GM23338 (cell line): ENCODE data around the gene SLAMF6. TPM values are rescaled to one million over a fixed set of nuclear protein-coding genes. Genes with fewer than 3 reads are reported as not detected.

Experiments
- ATAC-seq: fragments of 200-7000 bp; cut with Tn5 transposase; 3 replicates; pipeline ENCODE4 v1.9.1; 2020
- DNase-seq: peaks from one replicate; pipeline ENCODE4 v3.0.0-alpha.2; 2015; ENCODE audit warnings: low spot score
- H2AFZ ChIP-seq: fragments of 200-600 bp; sonication (generic); 2 replicates; pipeline ENCODE4 v1.8.0; 2016; ENCODE audit warnings: antibody characterized with exemption, mild to moderate bottlenecking, moderate library complexity
- H3F3A ChIP-seq: fragments of 200-600 bp; sonication (generic); replicated peaks from 2 replicates; pipeline ENCODE4 v1.8.0; 2017; ENCODE audit warnings: antibody characterized with exemption, mixed run types, low read depth
- H3K27ac ChIP-seq: fragments of 200-600 bp; sonication (generic); 2 replicates; pipeline ENCODE4 v1.6.1; 2016; ENCODE audit warnings: low read depth
- H3K27me3 ChIP-seq: fragments of 200-600 bp; sonication (generic); 2 replicates; pipeline ENCODE4 v1.8.0; 2016; ENCODE audit warnings: mild to moderate bottlenecking, mixed run types, moderate library complexity; ENCODE audit not compliant: insufficient read depth
- H3K36me3 ChIP-seq: fragments of 200-600 bp; sonication (generic); 2 replicates; pipeline ENCODE4 v1.8.0; 2016; ENCODE audit warnings: mild to moderate bottlenecking; ENCODE audit not compliant: insufficient read depth
- H3K4me1 ChIP-seq: fragments of 200-600 bp; sonication (generic); 2 replicates; pipeline ENCODE4 v1.8.0; 2016; ENCODE audit warnings: mild to moderate bottlenecking, moderate library complexity; ENCODE audit not compliant: insufficient read depth
- H3K4me2 ChIP-seq: fragments of 200-600 bp; sonication (generic); 2 replicates; pipeline ENCODE4 v1.7.1; 2017; ENCODE audit warnings: mixed run types
- H3K4me3 ChIP-seq: fragments of 200-600 bp; sonication (generic); 2 replicates; pipeline ENCODE4 v1.6.1; 2016; ENCODE audit warnings: mixed run types
- H3K79me2 ChIP-seq: fragments of 200-600 bp; sonication (generic); replicated peaks from 2 replicates; pipeline ENCODE4 v1.8.0; 2017; ENCODE audit warnings: mild to moderate bottlenecking; ENCODE audit not compliant: insufficient read depth
- H3K9me2 ChIP-seq: fragments of 200-600 bp; sonication (generic); 2 replicates; pipeline ENCODE4 v1.8.0; 2017; ENCODE audit not compliant: insufficient read depth
- H4K20me1 ChIP-seq: fragments of 200-600 bp; sonication (generic); replicated peaks from 2 replicates; pipeline ENCODE4 v1.8.0; 2017; ENCODE audit warnings: mild to moderate bottlenecking; ENCODE audit not compliant: insufficient read depth
- H3K27ac Mint-ChIP-seq: 2 replicates; pipeline ENCODE4 v1.8.0; 2020; ENCODE audit warnings: inconsistent platforms, mild to moderate bottlenecking, moderate library complexity, mixed read lengths
- H3K27me3 Mint-ChIP-seq: 3 replicates; pipeline ENCODE4 v1.8.0; 2022; ENCODE audit warnings: low read depth, mild to moderate bottlenecking, moderate library complexity, mixed read lengths, inconsistent platforms; ENCODE audit not compliant: insufficient read depth, poor library complexity
- H3K36me3 Mint-ChIP-seq: 3 replicates; pipeline ENCODE4 v1.8.0; 2021; ENCODE audit warnings: low read depth, mild to moderate bottlenecking, inconsistent platforms, moderate library complexity, mixed read lengths
- H3K4me1 Mint-ChIP-seq: 3 replicates; pipeline ENCODE4 v1.8.0; 2020; ENCODE audit warnings: mild to moderate bottlenecking, inconsistent platforms, mixed read lengths
- H3K4me3 Mint-ChIP-seq: 3 replicates; pipeline ENCODE4 v1.8.0; 2021; ENCODE audit warnings: moderate library complexity, mild to moderate bottlenecking, inconsistent platforms, mixed read lengths
- H3K9me3 Mint-ChIP-seq: 3 replicates; pipeline ENCODE4 v1.8.0; 2020; ENCODE audit warnings: moderate library complexity, mild to moderate bottlenecking, inconsistent platforms, mixed read lengths
- EZH2 ChIP-seq: fragments of 200-600 bp; sonication (generic); IDR thresholded peaks from one replicate; pipeline ENCODE4 v1.8.0; 2017; ENCODE audit warnings: antibody characterized with exemption, mild to moderate bottlenecking, low read depth; ENCODE audit not compliant: unreplicated experiment
- EZH2phosphoT487 ChIP-seq: fragments of 200-600 bp; sonication (generic); IDR thresholded peaks from one replicate; pipeline ENCODE4 v1.8.1; 2018; ENCODE audit warnings: antibody characterized with exemption; ENCODE audit not compliant: unreplicated experiment
- JUNB ChIP-seq: IDR thresholded peaks from one replicate; pipeline ENCODE4 v1.6.1; 2016; ENCODE audit warnings: antibody characterized with exemption; ENCODE audit not compliant: unreplicated experiment
- NANOG ChIP-seq: IDR thresholded peaks from 2 replicates; pipeline ENCODE4 v1.6.1; 2016; ENCODE audit warnings: antibody characterized with exemption, borderline replicate concordance
- POLR2AphosphoS5 ChIP-seq: IDR thresholded peaks from 2 replicates; pipeline ENCODE4 v1.6.1; 2016; ENCODE audit warnings: antibody characterized with exemption, low read depth
- REST ChIP-seq: IDR thresholded peaks from one replicate; pipeline ENCODE4 v1.6.1; 2018; ENCODE audit warnings: antibody characterized with exemption; ENCODE audit not compliant: unreplicated experiment
- STAT1 ChIP-seq: IDR thresholded peaks from one replicate; pipeline ENCODE4 v1.6.1; 2016; ENCODE audit warnings: antibody characterized with exemption; ENCODE audit not compliant: unreplicated experiment
- ZNF114 ChIP-seq: fragments of 250-450 bp; sonication (Bioruptor Pico); IDR thresholded peaks from 2 replicates; pipeline ENCODE4 v1.5.0; 2020; ENCODE audit warnings: mild to moderate bottlenecking, moderate library complexity
- ZNF331 ChIP-seq: fragments of 250-450 bp; sonication (Bioruptor Pico); IDR thresholded peaks from 2 replicates; pipeline ENCODE4 v1.5.0; 2020; ENCODE audit warnings: low read depth, mild to moderate bottlenecking, moderate library complexity
- ZNF462 ChIP-seq: fragments of 250-450 bp; sonication (Bioruptor Pico); IDR thresholded peaks from 2 replicates; pipeline ENCODE4 v1.5.0; 2020; ENCODE audit warnings: mild to moderate bottlenecking, moderate library complexity
- polyA plus RNA-seq: library from polyadenylated mRNA; unstranded; fragments of >200 nt; fragmentation: Nextera tagmentation; extraction: Ambion mirVana; gene quantifications from 2 replicates; pipeline ENCODE4 v1.2.1, GENCODE V29; 2016
- total RNA-seq: library from RNA; depleted of rRNA; stranded (reverse); fragments of >200 nt; shearing (Covaris generic); gene quantifications from 2 replicates; pipeline ENCODE4 v1.2.3, GENCODE V29; 2014
- TF ChIP-seq, protein P1 (sequence below): IDR thresholded peaks from 2 replicates; pipeline ENCODE4 v1.6.1; 2016; ENCODE audit warnings: antibody characterized with exemption
- TF ChIP-seq, protein P2 (sequence below), 2 experiments: fragments of 200-600 bp in 1 of 2; sonication (generic) in 1 of 2; conservative IDR thresholded peaks; 2 replicates each; pipeline versions ENCODE4 v1.5.1 to v1.6.1; 2016 to 2017; ENCODE audit warnings: antibody characterized with exemption in 2 of 2, low read depth in 2 of 2, mild to moderate bottlenecking in 2 of 2, moderate library complexity in 1 of 2

The SLAMF6 gene
- total and polyA plus RNA-seq, 2 experiments from 2014 or later = not detected

- Histone ChIP-seq H3K4me2 (no peak overlapping the region), H3K79me2 (no peaks in the 10 kb centered on the region), H3K4me3 (no peak overlapping the region), H3K36me3 (no peaks in the 10 kb centered on the region), H3K27me3 (no peaks in the 10 kb centered on the region), H3K4me1 (peaks cover 2% of the 10 kb centered on the region; the same call in 1 of the 2 replicates), H3K9me2 (no peaks in the 10 kb centered on the region), H2AFZ (no peak overlapping the region), H4K20me1 (no peaks in the 10 kb centered on the region), H3K27ac (no peak overlapping the region), H3F3A (no peaks in the 10 kb centered on the region)
- TF ChIP-seq, protein P1, sequence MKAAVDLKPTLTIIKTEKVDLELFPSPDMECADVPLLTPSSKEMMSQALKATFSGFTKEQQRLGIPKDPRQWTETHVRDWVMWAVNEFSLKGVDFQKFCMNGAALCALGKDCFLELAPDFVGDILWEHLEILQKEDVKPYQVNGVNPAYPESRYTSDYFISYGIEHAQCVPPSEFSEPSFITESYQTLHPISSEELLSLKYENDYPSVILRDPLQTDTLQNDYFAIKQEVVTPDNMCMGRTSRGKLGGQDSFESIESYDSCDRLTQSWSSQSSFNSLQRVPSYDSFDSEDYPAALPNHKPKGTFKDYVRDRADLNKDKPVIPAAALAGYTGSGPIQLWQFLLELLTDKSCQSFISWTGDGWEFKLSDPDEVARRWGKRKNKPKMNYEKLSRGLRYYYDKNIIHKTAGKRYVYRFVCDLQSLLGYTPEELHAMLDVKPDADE = no peak
- TF ChIP-seq, protein P2, sequence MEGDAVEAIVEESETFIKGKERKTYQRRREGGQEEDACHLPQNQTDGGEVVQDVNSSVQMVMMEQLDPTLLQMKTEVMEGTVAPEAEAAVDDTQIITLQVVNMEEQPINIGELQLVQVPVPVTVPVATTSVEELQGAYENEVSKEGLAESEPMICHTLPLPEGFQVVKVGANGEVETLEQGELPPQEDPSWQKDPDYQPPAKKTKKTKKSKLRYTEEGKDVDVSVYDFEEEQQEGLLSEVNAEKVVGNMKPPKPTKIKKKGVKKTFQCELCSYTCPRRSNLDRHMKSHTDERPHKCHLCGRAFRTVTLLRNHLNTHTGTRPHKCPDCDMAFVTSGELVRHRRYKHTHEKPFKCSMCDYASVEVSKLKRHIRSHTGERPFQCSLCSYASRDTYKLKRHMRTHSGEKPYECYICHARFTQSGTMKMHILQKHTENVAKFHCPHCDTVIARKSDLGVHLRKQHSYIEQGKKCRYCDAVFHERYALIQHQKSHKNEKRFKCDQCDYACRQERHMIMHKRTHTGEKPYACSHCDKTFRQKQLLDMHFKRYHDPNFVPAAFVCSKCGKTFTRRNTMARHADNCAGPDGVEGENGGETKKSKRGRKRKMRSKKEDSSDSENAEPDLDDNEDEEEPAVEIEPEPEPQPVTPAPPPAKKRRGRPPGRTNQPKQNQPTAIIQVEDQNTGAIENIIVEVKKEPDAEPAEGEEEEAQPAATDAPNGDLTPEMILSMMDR (conservative IDR thresholded peaks at IDR 0.05; ENCODE audit: low read depth in 2 of 2) = no peak
- no peak for TF ChIP-seq POLR2AphosphoS5
- TF ChIP-seq JUNB = no peak
- TF ChIP-seq NANOG = no peak
- TF ChIP-seq REST = no peak
- TF ChIP-seq STAT1 = no peak
- no peak for TF ChIP-seq EZH2
- no peak for TF ChIP-seq ZNF114 (CRISPR knock-in tag)
- TF ChIP-seq ZNF462 (CRISPR knock-in tag) = no peak
- TF ChIP-seq ZNF331 = no peak
- TF ChIP-seq EZH2phosphoT487 = no peak
- Mint-ChIP-seq H3K4me1 (no peaks in the 10 kb centered on the region; the same call in 2 of the 3 replicates), H3K4me3 (no peak overlapping the region), H3K9me3 (no peaks in the 10 kb centered on the region), H3K36me3 (no peaks in the 10 kb centered on the region), H3K27me3 (peaks cover 5% of the 10 kb centered on the region), H3K27ac (no peak overlapping the region)
- no peak for DNase-seq
- no peak for ATAC-seq
Observed at GRCh38 chr1:160455153-160455517, 67.9 kb downstream of the SLAMF6 start.
